IPS-18a (cell line): ENCODE data around the gene KRT3.
"Not testable (repeated sequence)": the region's sequence is repeated elsewhere in the genome, so short reads cannot be mapped to it uniquely, and the experiment has no call there.

Experiments
- H3K27ac ChIP-seq: one replicate; pipeline ENCODE4 v1.5.1; 2013; ENCODE audit warnings: low read length
- H3K27me3 ChIP-seq: one replicate; pipeline ENCODE4 v1.6.1; 2013; ENCODE audit warnings: mild to moderate bottlenecking, low read length; ENCODE audit not compliant: control insufficient read depth, insufficient read depth
- H3K36me3 ChIP-seq: one replicate; pipeline ENCODE4 v1.6.1; 2013; ENCODE audit warnings: low read depth, low read length; ENCODE audit not compliant: control insufficient read depth
- H3K4me1 ChIP-seq: one replicate; pipeline ENCODE4 v1.6.1; 2013; ENCODE audit warnings: low read depth, low read length; ENCODE audit not compliant: control insufficient read depth
- H3K4me3 ChIP-seq: one replicate; pipeline ENCODE4 v1.5.1; 2013; ENCODE audit warnings: low read length
- H3K9ac ChIP-seq: one replicate; pipeline ENCODE4 v1.6.1; 2013; ENCODE audit warnings: mild to moderate bottlenecking, low read length, moderate library complexity
- H3K9me3 ChIP-seq: one replicate; pipeline ENCODE4 v1.6.1; 2013; ENCODE audit warnings: low read depth, low read length; ENCODE audit not compliant: control insufficient read depth

The KRT3 gene

GRCh38 chr12:52757449-52758176 is 38.3 kb downstream of the KRT3 start:
- H3K9me3 ChIP-seq: no peaks in the 10 kb centered on the region
- no peak overlapping the region for H3K9ac ChIP-seq
- no peaks in the 10 kb centered on the region for H3K4me1 ChIP-seq
- no peak overlapping the region for H3K27ac ChIP-seq
- H3K4me3 ChIP-seq: no peak overlapping the region
- no peaks in the 10 kb centered on the region for H3K36me3 ChIP-seq
- H3K27me3 ChIP-seq: no peaks in the 10 kb centered on the region

- Histone ChIP-seq H3K9ac (no peak overlapping the region), H3K27me3 (no peaks in the 10 kb centered on the region), H3K36me3 (no peaks in the 10 kb centered on the region), H3K27ac (no peak overlapping the region), H3K9me3 (no peaks in the 10 kb centered on the region), H3K4me1 (no peaks in the 10 kb centered on the region), H3K4me3 (no peak overlapping the region)
Observed at GRCh38 chr12:52756281-52756960, 39.5 kb downstream of the KRT3 start.

- Histone ChIP-seq H3K4me3 (no peak overlapping the region), H3K36me3 (no peaks in the 10 kb centered on the region), H3K27me3 (no peaks in the 10 kb centered on the region), H3K4me1 (no peaks in the 10 kb centered on the region), H3K9me3 (no peaks in the 10 kb centered on the region), H3K9ac (no peak overlapping the region), H3K27ac (no peak overlapping the region)
Observed at GRCh38 chr12:52755533-52755932, 40.4 kb downstream of the KRT3 start.

GRCh38 chr12:52754135-52754534 is 41.8 kb downstream of the KRT3 start:
- H3K4me1 ChIP-seq: no peaks in the 10 kb centered on the region
- H3K9me3 ChIP-seq: no peaks in the 10 kb centered on the region
- H3K27me3 ChIP-seq: no peaks in the 10 kb centered on the region
- H3K9ac ChIP-seq: no peak overlapping the region
- H3K27ac ChIP-seq: no peak overlapping the region
- no peaks in the 10 kb centered on the region for H3K36me3 ChIP-seq
- no peak overlapping the region for H3K4me3 ChIP-seq

- Histone ChIP-seq H3K9me3 (no peaks in the 10 kb centered on the region), H3K36me3 (no peaks in the 10 kb centered on the region), H3K4me1 (no peaks in the 10 kb centered on the region), H3K9ac (no peak overlapping the region), H3K27me3 (no peaks in the 10 kb centered on the region), H3K4me3 (no peak overlapping the region), H3K27ac (no peak overlapping the region)
Observed at GRCh38 chr12:52753283-52753682, 42.6 kb downstream of the KRT3 start.

- Histone ChIP-seq H3K27ac (no peak overlapping the region), H3K9me3 (no peaks in the 10 kb centered on the region), H3K4me3 (no peak overlapping the region), H3K9ac (no peak overlapping the region), H3K4me1 (no peaks in the 10 kb centered on the region), H3K27me3 (no peaks in the 10 kb centered on the region), H3K36me3 (no peaks in the 10 kb centered on the region)
Observed at GRCh38 chr12:52752516-52752915, 43.4 kb downstream of the KRT3 start.

GRCh38 chr12:52751795-52752194 is 44.1 kb downstream of the KRT3 start:
- H3K9ac ChIP-seq: no peak overlapping the region
- no peak overlapping the region for H3K4me3 ChIP-seq
- H3K36me3 ChIP-seq: no peaks in the 10 kb centered on the region
- H3K9me3 ChIP-seq: no peaks in the 10 kb centered on the region
- no peaks in the 10 kb centered on the region for H3K4me1 ChIP-seq
- H3K27ac ChIP-seq: no peak overlapping the region
- no peaks in the 10 kb centered on the region for H3K27me3 ChIP-seq

- H3K27me3 ChIP-seq, H3K9ac ChIP-seq, H3K9me3 ChIP-seq, H3K4me3 ChIP-seq, H3K4me1 ChIP-seq, H3K36me3 ChIP-seq, H3K27ac ChIP-seq: not testable (repeated sequence)
Observed at GRCh38 chr12:52750532-52750931, 45.4 kb downstream of the KRT3 start.

- H3K27ac ChIP-seq: no peak overlapping the region
- no peaks in the 10 kb centered on the region for H3K9me3 ChIP-seq
- H3K9ac ChIP-seq: no peak overlapping the region
- H3K4me1 ChIP-seq: no peaks in the 10 kb centered on the region
- no peak overlapping the region for H3K4me3 ChIP-seq
- no peaks in the 10 kb centered on the region for H3K27me3 ChIP-seq
- no peaks in the 10 kb centered on the region for H3K36me3 ChIP-seq
Observed at GRCh38 chr12:52749827-52750226, 46.1 kb downstream of the KRT3 start.

- Histone ChIP-seq H3K36me3 (no peaks in the 10 kb centered on the region), H3K9ac (no peak overlapping the region), H3K27me3 (no peaks in the 10 kb centered on the region), H3K9me3 (no peaks in the 10 kb centered on the region), H3K4me3 (no peak overlapping the region), H3K4me1 (no peaks in the 10 kb centered on the region), H3K27ac (no peak overlapping the region)
Observed at GRCh38 chr12:52748578-52748977, 47.3 kb downstream of the KRT3 start.

GRCh38 chr12:52745554-52745953 is 50.4 kb downstream of the KRT3 start:
- H3K4me1 ChIP-seq: no peaks in the 10 kb centered on the region
- no peak overlapping the region for H3K27ac ChIP-seq
- no peaks in the 10 kb centered on the region for H3K27me3 ChIP-seq
- H3K9me3 ChIP-seq: no peaks in the 10 kb centered on the region
- no peak overlapping the region for H3K4me3 ChIP-seq
- no peak overlapping the region for H3K9ac ChIP-seq
- no peaks in the 10 kb centered on the region for H3K36me3 ChIP-seq
